ENCODE measurements around the gene WDPCP.

- TF ChIP-seq POLR2AphosphoS5 (IDR thresholded peaks at IDR 0.05) (no peak), CTCF (IDR thresholded peaks at IDR 0.05) (no peak)
These were observed 25.5 kb downstream of the WDPCP start for GRCh38 chr2:63562751-63563150.
